Measurements from ENCODE around the gene AMZ2. TPM values are rescaled to one million over a fixed set of nuclear protein-coding genes. Genes with fewer than 3 reads are reported as not detected.

The AMZ2 gene
- total and polyA plus RNA-seq, 2 of the 8 experiments (the other 6 are each of a cell fraction or from before 2014, with no cell fraction given), result 49.5 to 71.0 TPM

- H3K56ac ChIP-seq (replicated peaks; ENCODE audit: insufficient read length, low read depth, low read length), result no peak overlapping the region
- no peak overlapping the region for H3K4me3 ChIP-seq (ENCODE audit: extremely low read depth in 1 of 4, insufficient read depth in 2 of 4, low read depth in 3 of 4, low read length in 4 of 4)
- no peak overlapping the region for H2BK20ac ChIP-seq (ENCODE audit: low read length)
- H2BK120ac ChIP-seq (replicated peaks; ENCODE audit: low read depth, low read length), result no peak overlapping the region
- H2AFZ ChIP-seq (ENCODE audit: low read length), result no peak overlapping the region
- ChIA-PET POLR2A (ENCODE audit: partially characterized antibody) (interaction anchor here (1.0 kb wide), 1 partner anchor 8 kb away, joined by 3 read pairs; no protein-coding TSS in a partner anchor), CTCF (ENCODE audit: partially characterized antibody) (interaction anchor here (0.7 to 0.9 kb wide), 2 partner anchors 55 to 210 kb away, joined by 3 read pairs; no protein-coding TSS in a partner anchor)
- no peak overlapping the region for H3K27ac ChIP-seq (ENCODE audit: low read depth, low read length)
- H4K8ac ChIP-seq (ENCODE audit: extremely low read depth, insufficient read depth, low read length), result no peak overlapping the region
- TF ChIP-seq EZH2 (IDR thresholded peaks at IDR 0.05; ENCODE audit: low read depth, low read length, severe bottlenecking) (no peak), PHF8 (conservative IDR thresholded peaks at IDR 0.05; ENCODE audit: low read depth, low read length) (no peak)
- no peak overlapping the region for H4K91ac ChIP-seq (replicated peaks; ENCODE audit: insufficient read length, low read length)
- H3K4me1 ChIP-seq (replicated peaks in 1 of 4; ENCODE audit: control insufficient read depth in 3 of 4, insufficient read depth in 4 of 4, low read length in 3 of 4), result peaks cover 0 to 3% (median 0%) of the 10 kb centered on the region in 4 experiments; a peak in 1 of 7 replicates
- H3K23ac ChIP-seq (ENCODE audit: insufficient read length), result no peak overlapping the region
- no peak overlapping the region for H4K5ac ChIP-seq (ENCODE audit: insufficient read length, low read depth, low read length)
- no peaks in the 10 kb centered on the region for H4K20me1 ChIP-seq (replicated peaks in 1 of 2; ENCODE audit: control insufficient read depth in 1 of 2, insufficient read depth in 2 of 2, low read length in 2 of 2)
- H2AK5ac ChIP-seq (ENCODE audit: low read depth, low read length), result no peak overlapping the region
- no peaks in the 10 kb centered on the region for H3K23me2 ChIP-seq (ENCODE audit: low read depth, low read length)
- H3K36me3 ChIP-seq (ENCODE audit: control insufficient read depth in 2 of 4, insufficient read depth in 4 of 4, low read length in 3 of 4), result no peaks in the 10 kb centered on the region
- H3K9ac ChIP-seq (replicated peaks in 1 of 4; ENCODE audit: extremely low read depth in 1 of 4, low read depth in 3 of 4, low read length in 3 of 4), result no peak overlapping the region
- H3K14ac ChIP-seq (ENCODE audit: insufficient read length), result no peak overlapping the region
- no peaks in the 10 kb centered on the region for H3K79me1 ChIP-seq (ENCODE audit: low read depth, low read length)
- DNase-seq (ENCODE audit: low read depth in 1 of 2, low spot score in 2 of 2) (no peak), FAIRE-seq (no peak)
- H2BK15ac ChIP-seq (ENCODE audit: low read length), result no peak overlapping the region
- H3K18ac ChIP-seq (ENCODE audit: extremely low read depth, low read length), result no peak overlapping the region
- no peaks in the 10 kb centered on the region for H3K79me2 ChIP-seq (ENCODE audit: control insufficient read depth in 1 of 2, insufficient read depth in 2 of 2, low read length in 2 of 2)
- no peak overlapping the region for H2BK12ac ChIP-seq (ENCODE audit: low read depth, low read length)
- no peak overlapping the region for H3K4me2 ChIP-seq (ENCODE audit: insufficient read depth in 1 of 2, low read depth in 2 of 2, low read length in 2 of 2)
- no peak overlapping the region for H2BK5ac ChIP-seq (ENCODE audit: low read depth, low read length)
- H3K9me3 ChIP-seq (ENCODE audit: insufficient read depth in 2 of 2, low read depth in 1 of 2, low read length in 1 of 2), result no peaks in the 10 kb centered on the region
- no peak overlapping the region for H3K4ac ChIP-seq (replicated peaks; ENCODE audit: insufficient read length, low read depth, low read length)
- H3K27me3 ChIP-seq (replicated peaks in 1 of 4; ENCODE audit: control insufficient read depth in 3 of 4, extremely low read depth in 1 of 4, insufficient read depth in 3 of 4, low read length in 3 of 4), result no peaks in the 10 kb centered on the region
- 87% methylated on average over 8 of the region's 8 CpGs; no CpG with 5 or more reads in 1 of the 2 experiments for WGBS, 2 experiments (ENCODE audit: extremely low coverage in 1 of 2, insufficient coverage in 1 of 2, insufficient read length in 1 of 2, insufficient replicate concordance in 2 of 2, low coverage in 1 of 2, low lambda C conversion rate in 2 of 2, missing lambda C conversion rate in 1 of 2)
Measured at GRCh38 chr17:68222606-68223005, 25.2 kb upstream of the AMZ2 start.

Measured in H1 (cell line).